Cardiac muscle cell (in vitro differentiated cells and primary cell): Measurements from ENCODE around the gene ABCC11. TPM values are rescaled to one million over a fixed set of nuclear protein-coding genes. Genes with fewer than 3 reads are reported as not detected.

Experiments
- DNase-seq, 2 donors: peaks; one replicate each; pipeline versions ENCODE4 v3.0.0 to v3.0.0-alpha.2; 2010 to 2017; ENCODE audit warnings: low read depth in 1 of 2, low spot score in 1 of 2
- H3K27ac ChIP-seq: fragments of 200-600 bp; sonication (generic); 2 replicates; pipeline ENCODE4 v1.5.1; 2016
- H3K27me3 ChIP-seq: fragments of 200-600 bp; sonication (generic); 2 replicates; pipeline ENCODE4 v1.6.0; 2016; ENCODE audit warnings: control low read depth
- H3K36me3 ChIP-seq: fragments of 200-600 bp; sonication (generic); 2 replicates; pipeline ENCODE4 v1.5.1; 2016; ENCODE audit warnings: control low read depth
- H3K4me1 ChIP-seq: fragments of 200-600 bp; sonication (generic); 2 replicates; pipeline ENCODE4 v1.8.1; 2017; ENCODE audit warnings: low read depth, mild to moderate bottlenecking, mixed run types
- H3K4me3 ChIP-seq: fragments of 200-600 bp; sonication (generic); 2 replicates; pipeline ENCODE4 v1.5.1; 2016; ENCODE audit warnings: mild to moderate bottlenecking
- H3K9me3 ChIP-seq: fragments of 200-600 bp; sonication (generic); 2 replicates; pipeline ENCODE4 v1.5.1; 2017; ENCODE audit warnings: low read depth, mild to moderate bottlenecking, control low read depth
- CTCF ChIP-seq: IDR thresholded peaks from 2 replicates; pipeline ENCODE4 v1.5.1; 2012; ENCODE audit warnings: low read depth, mild to moderate bottlenecking, low read length
- polyA plus RNA-seq: library from polyadenylated mRNA; unstranded; fragments of >200 nt; fragmentation: Nextera tagmentation; extraction: Ambion mirVana; gene quantifications from 2 replicates; pipeline ENCODE4 v1.2.1, GENCODE V29; 2016
- total RNA-seq: library from RNA; depleted of rRNA; stranded (reverse); fragments of >200 nt; gene quantifications from 2 replicates; pipeline ENCODE4 v1.2.3, GENCODE V29; 2016

ABCC11 gene
- total RNA-seq (0.14 and 0.18 TPM in 2 replicates), polyA plus RNA-seq (0.05 and 1.3 TPM in 2 replicates)

GRCh38 chr16:48247311-48247710, at the start of gene ABCC11:
ABCC11 (minus strand) TSS chr16:48247539; CDS start chr16:48231921, 15,618 bp downstream.
- H3K4me1 ChIP-seq: peaks cover 16% of the 10 kb centered on the region
- H3K4me3 ChIP-seq: no peak within 1 kb of the TSS
- H3K36me3 ChIP-seq: no peaks in the 10 kb centered on the region
- DNase-seq: no peak
- H3K27me3 ChIP-seq: no peaks in the 10 kb centered on the region
- H3K27ac ChIP-seq: no peak within 1 kb of the TSS
- H3K9me3 ChIP-seq: no peaks in the 10 kb centered on the region
- TF ChIP-seq CTCF: no peak

- H3K36me3 ChIP-seq: peaks cover 25% of the 10 kb centered on the region
- no peak for TF ChIP-seq CTCF
- H3K4me1 ChIP-seq: no peaks in the 10 kb centered on the region
- H3K4me3 ChIP-seq: no peak overlapping the region
- no peaks in the 10 kb centered on the region for H3K9me3 ChIP-seq
- no peak overlapping the region for H3K27ac ChIP-seq
- H3K27me3 ChIP-seq: no peaks in the 10 kb centered on the region
- DNase-seq: no peak
Observed at GRCh38 chr16:48295488-48296281, 48.3 kb upstream of the ABCC11 start.

GRCh38 chr16:48294724-48295123, 47.4 kb upstream of the ABCC11 start:
- no peaks in the 10 kb centered on the region for H3K27me3 ChIP-seq
- no peak for DNase-seq
- no peak overlapping the region for H3K4me3 ChIP-seq
- no peak for TF ChIP-seq CTCF
- peaks cover 23% of the 10 kb centered on the region for H3K36me3 ChIP-seq
- H3K4me1 ChIP-seq: no peaks in the 10 kb centered on the region
- no peak overlapping the region for H3K27ac ChIP-seq
- no peaks in the 10 kb centered on the region for H3K9me3 ChIP-seq

GRCh38 chr16:48292452-48292851, 45.1 kb upstream of the ABCC11 start:
- no peak for TF ChIP-seq CTCF
- Histone ChIP-seq H3K4me1 (no peaks in the 10 kb centered on the region), H3K27ac (no peak overlapping the region), H3K4me3 (no peak overlapping the region), H3K9me3 (no peaks in the 10 kb centered on the region), H3K27me3 (no peaks in the 10 kb centered on the region), H3K36me3 (peaks cover 14% of the 10 kb centered on the region)
- no peak for DNase-seq

GRCh38 chr16:48291754-48292153, 44.4 kb upstream of the ABCC11 start:
- Histone ChIP-seq H3K36me3 (peaks cover 7% of the 10 kb centered on the region), H3K9me3 (no peaks in the 10 kb centered on the region), H3K4me3 (no peak overlapping the region), H3K4me1 (no peaks in the 10 kb centered on the region), H3K27ac (no peak overlapping the region), H3K27me3 (no peaks in the 10 kb centered on the region)
- DNase-seq: no peak
- no peak for TF ChIP-seq CTCF
